ENCODE results near the gene PTPN1.

The PTPN1 gene

DNA sequence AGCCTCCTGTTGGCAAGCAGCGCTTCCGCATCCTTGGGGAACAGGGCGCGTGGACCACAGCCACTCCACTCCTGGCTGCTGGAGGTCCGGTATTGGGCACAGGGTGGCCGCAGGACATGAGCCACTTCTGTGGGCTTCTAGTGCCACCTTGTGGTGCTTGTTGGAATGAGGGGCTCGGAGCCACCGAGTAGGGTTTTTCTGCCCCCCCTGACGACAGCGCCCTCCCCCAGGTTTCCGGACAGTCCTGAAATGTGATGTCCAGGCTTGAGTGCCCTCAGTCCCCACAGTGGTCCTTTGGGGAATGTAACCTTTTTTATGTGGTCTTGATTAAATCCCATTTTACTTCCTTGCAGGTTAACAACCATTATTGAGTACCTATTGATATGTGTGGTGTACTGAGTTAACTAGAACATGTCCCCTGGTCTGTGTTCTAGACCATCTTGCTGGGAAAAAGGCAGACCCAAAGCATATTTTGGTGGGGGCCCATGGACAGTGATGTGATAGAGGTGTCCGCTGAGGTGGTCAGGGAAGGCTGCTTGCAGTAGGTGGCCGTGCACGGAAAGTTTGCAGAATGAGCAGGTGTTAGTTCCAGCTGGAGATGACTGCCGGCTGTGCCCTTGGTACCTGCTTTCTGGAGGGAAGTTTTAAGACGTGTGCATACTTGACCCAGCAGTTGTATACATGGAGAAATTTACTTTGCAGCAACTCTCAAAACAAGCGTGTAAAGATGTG is 70.0 kb downstream of the PTPN1 start:
- peak; percentile 61 for DNase-seq

DNA sequence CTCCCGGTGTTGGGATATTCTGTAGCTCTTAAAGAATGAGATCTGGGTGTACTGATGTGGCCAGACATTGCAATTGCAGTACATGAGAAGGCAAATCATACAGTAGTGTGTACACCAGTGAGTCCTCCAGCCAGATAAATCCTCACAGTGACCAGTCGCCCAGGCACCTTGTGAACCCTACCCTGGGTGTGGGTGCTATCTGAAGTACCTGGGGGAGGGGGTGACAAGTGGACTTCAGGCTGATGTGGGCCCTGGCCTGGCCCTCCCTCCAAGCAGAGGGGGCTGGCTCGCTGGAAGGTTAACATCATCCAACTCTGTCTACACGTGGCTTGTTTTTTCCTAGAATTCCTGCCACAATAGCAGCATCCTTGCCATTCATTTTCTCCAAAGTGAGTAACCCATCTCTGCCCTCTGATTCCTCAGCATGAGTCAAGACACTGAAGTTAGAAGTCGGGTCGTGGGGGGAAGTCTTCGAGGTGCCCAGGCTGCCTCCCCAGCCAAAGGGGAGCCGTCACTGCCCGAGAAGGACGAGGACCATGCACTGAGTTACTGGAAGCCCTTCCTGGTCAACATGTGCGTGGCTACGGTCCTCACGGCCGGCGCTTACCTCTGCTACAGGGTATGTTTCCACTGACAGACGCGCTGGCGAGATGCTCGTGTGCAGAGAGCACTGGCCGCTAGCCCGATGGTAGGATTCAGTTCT is 70.8 kb downstream of the PTPN1 start:
- DNase-seq, result no peak

DNA sequence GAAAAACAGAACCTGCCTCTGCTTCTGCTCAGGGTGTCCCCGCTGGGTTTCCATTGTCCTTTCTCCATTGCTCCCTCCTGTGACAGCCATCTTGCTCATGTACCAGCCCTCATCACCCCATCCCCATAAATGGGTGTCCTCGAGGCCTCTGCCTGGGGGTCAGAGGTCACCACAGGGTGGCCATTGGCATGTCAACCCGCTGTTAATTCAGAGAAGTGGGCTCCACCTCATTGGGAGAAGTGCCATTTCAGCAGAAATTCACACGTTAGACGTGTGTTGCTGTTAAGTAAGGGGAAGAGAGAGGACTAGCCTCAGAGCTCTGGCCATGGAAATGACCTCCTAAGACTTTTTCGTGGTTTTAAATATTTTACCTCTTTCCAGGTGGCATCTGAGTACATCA is 71.9 kb downstream of the PTPN1 start:
- DNase-seq, result no peak

DNA sequence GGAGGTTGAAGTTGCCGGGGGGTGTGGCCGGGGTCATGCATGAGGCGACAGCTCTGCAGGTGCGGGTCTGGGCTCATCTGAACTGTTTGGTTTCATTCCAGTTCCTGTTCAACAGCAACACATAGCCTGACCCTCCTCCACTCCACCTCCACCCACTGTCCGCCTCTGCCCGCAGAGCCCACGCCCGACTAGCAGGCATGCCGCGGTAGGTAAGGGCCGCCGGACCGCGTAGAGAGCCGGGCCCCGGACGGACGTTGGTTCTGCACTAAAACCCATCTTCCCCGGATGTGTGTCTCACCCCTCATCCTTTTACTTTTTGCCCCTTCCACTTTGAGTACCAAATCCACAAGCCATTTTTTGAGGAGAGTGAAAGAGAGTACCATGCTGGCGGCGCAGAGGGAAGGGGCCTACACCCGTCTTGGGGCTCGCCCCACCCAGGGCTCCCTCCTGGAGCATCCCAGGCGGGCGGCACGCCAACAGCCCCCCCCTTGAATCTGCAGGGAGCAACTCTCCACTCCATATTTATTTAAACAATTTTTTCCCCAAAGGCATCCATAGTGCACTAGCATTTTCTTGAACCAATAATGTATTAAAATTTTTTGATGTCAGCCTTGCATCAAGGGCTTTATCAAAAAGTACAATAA is 72.5 kb downstream of the PTPN1 start:
- no peak for DNase-seq

DNA sequence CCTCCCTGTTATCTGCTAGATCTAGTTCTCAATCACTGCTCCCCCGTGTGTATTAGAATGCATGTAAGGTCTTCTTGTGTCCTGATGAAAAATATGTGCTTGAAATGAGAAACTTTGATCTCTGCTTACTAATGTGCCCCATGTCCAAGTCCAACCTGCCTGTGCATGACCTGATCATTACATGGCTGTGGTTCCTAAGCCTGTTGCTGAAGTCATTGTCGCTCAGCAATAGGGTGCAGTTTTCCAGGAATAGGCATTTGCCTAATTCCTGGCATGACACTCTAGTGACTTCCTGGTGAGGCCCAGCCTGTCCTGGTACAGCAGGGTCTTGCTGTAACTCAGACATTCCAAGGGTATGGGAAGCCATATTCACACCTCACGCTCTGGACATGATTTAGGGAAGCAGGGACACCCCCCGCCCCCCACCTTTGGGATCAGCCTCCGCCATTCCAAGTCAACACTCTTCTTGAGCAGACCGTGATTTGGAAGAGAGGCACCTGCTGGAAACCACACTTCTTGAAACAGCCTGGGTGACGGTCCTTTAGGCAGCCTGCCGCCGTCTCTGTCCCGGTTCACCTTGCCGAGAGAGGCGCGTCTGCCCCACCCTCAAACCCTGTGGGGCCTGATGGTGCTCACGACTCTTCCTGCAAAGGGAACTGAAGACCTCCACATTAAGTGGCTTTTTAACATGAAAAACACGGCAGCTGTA is 73.4 kb downstream of the PTPN1 start:
- DNase-seq, result no peak

DNA sequence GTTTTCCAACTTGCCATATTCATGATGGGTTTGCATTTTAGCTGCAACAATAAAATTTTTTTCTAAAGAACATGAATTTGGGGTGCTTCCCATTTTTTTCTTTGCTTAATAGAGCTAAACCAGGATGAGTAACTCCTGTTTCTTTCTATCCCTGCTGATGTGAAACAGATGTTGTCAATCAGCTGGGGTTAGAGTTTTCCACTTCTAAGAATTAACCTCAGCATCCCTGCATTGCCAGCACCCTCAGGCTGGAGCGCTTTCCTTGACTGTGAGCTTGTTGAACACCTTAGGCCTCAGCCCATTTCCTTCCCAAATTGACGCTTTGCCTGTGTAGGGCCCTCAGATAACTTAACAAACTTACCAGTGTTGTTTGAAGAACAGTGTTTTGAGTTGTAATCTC is 74.5 kb downstream of the PTPN1 start:
- no peak for DNase-seq

DNA sequence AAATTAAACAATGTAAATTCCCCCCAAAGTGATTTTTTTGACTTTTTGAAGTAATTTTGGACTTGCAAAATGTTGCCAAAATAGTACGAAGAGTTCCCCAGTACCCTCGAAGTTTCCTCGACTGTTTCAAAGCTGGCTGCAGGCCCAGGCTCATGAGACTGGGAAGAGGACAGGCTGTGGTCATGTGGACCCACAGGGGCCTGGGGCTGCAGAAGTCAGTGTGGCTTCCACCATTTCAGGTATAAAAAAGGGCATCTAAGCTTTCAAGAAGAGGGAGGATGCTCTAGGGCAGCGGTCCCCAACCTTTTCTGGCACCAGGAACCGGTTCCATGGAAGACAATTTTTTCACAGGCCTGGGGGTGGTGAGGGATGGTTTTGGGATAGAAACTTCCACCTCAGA is 75.0 kb downstream of the PTPN1 start:
- no peak for DNase-seq

DNA sequence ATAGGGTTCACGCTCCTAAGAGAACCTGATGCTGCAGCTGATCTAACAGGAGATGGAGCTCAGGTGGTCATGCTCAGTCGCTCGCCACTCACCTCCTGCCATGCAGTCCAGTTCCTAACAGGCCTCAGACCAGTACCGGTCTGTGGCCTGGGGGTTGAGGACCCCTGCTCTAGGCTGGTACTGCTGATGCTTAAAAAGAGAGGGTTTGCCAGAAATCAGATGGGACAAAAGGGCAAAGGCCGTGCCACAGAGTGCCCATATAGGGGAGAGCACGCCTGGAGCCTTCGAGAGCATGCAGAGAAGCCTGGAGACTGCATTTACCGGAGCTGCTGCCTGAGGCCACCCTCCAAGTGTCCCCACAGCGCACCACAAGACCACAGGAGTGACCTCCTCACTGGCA is 75.5 kb downstream of the PTPN1 start:
- DNase-seq, result no peak

DNA sequence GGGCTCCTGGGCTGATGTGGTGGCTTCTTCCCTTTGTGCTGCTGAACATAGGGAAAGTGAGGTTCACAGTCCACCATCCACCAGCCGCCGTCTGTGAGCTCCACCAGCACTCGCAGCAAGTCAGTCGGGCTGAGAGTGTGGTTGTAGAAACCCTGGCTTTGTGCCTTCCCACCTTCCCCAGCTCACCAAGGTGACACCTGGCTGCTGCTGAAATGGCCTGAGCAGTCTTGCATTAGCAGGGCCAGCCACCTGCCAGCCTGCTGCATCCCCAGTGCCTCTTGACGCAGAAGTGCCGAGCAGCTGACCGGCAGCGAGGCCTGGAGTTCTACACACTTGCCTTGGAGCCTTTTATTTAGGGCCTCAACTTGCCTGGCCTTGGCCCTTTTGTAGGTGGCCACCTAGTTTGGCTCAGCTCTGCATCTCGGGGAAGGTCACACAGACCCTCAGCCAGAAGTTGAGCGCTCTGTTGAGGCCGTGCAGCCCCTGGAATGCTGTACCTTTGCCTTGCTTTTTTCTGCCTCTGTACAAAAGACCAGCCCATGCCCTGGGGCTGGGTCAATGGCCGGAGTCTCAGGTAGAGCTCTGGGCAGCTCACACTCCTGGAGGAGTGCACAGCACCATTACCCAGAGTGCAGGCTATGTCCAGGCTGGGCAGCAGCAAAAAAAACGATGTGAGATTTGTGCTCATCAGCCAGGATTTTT is 76.5 kb downstream of the PTPN1 start:
- no peak for DNase-seq

DNA sequence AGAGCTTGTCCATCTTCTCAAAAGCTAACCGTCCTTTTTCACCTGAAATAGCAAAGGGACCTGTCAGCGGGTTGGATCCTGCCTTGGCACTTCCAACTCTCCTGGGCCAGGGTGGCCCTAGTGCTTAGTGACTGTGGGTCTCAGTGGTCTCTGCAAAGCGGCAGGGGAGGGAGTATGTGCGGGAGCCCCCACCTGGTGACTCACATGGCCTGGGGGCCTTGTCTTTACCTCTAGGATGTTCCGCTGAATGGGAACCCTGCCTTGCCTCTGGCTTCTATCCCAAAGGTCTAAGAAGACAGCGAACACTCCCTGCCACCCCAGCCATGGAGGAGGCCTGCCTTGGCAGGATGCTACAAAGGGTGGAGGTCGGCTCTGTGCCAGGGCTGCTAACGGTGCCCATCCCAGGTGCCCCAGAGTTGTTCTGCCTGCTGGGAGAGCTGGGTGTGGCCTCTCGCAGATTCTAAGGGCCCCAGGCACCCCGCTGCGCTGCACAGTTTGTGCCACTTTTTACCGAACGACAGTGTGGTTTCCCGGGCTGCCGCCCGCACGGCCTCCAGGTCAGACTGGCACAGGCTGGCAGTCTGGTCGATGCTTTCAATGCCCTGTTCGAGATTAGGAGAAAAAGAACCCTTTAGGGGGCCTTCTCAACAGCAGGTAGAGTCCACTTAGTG is 77.2 kb downstream of the PTPN1 start:
- no peak for DNase-seq

DNA sequence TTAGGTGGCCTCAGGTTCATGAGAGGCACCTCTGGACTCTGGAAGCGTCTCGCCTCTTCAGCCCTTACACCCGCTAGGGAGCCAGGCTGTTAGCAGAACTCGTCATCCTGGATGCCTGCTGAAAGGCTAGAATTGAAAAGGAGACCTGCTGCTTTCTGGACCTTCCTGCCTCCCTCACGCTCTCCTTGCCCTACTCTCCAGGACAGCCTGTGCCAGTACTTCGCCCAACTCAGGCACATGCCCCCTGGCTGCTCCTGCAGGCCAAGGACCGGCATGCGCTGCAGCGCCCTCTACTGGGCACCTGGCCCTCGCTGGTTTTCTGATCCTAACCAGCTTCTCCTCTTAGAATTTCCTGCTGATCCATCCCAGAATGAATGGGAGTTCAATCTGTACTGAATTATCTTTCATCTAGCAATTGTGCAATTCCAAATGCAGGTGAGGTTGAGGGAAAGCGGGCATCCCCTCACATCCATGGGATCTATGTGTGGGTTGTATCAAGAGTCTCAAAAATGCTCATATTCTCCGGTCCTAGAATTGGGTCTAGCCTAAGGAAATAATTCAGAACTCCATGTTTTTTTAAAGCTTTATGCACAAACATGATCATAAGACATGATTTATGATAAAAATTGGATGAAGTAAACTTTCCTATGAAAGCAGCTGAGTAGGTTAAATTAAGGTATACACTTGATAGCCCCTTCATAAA is 78.0 kb downstream of the PTPN1 start:
- DNase-seq, result no peak

DNA sequence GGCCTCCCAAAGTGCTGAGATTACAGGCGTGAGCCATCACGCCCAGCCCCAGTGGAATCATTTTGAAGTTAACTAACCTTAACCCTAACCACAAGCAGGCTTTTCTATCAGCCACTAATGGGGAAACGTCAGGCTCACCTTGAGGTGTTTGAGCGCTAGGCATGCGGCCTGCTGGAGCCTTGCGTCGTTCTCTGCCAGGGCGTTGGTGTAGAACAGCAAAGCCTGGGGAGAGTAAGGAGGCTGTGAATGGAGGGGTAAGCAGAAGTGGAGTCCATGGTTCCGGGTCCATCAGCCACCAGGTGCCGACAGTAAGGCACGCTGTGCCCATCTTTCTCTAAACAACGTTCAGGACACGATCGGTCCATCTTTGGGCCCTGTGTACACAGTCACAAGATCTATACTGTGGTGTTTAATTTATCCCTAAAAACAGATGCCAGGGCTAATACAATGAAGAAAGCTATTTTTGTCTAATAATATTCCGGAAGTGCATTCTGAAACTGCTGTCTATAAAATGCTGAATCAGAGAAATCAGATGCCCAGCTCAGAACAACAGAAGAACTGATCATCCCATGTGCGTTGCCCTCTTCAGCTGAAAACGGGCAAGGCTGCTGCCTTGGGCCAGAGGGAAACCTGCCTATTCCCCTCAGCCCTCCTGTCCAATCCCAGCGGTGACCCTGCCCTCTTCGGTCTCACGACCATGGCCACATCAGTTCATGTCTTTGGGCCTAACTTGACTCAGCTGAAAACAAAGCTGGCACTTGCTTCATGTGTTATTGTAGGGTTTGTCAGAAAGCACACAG is 79.6 kb downstream of the PTPN1 start:
- DNase-seq, result no peak

DNA sequence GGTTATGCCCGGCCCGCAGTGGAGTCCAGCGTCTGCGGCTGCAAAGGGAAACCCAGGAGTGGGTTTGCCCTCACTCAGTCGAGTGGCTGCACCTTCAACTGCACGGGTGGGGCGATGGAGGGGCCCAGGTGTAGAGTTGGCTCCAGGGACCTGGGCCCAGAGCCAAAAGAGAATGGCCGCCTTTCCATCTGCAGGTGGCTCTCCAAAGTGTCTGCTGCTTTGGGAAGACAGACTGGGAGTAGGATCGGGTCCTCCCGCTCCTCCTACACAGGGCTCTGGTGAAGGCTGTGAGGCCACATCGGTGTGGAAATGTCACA is 80.1 kb downstream of the PTPN1 start:
- no peak for DNase-seq

DNA sequence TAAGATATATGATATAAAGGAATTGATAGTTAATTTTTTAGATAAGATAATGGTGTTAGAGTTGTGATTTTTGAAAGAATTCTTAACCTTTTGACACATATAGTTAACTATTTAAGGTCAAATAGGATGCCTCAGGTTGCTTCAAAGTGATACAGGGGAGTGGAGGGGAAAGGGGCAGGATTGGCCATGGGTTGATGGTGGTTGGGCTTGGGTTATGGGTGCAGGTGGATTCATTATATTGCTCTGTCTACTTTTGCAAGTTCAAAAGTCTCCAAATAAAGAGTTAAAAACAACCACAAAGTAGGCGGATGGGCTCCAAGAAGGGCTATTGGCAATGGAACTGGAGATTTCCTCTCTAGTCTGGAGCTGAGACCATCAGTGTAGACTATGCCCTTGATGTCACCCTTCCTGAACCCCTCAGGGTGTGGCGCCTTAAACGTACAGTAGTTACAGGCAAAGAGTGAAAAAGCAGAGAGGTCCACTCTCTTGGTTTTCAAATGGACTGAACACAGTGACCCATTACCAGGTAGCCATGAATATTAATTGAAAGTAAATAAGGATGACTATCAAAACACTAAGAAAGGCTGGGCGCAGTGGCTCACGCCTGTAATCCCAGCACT is 81.2 kb downstream of the PTPN1 start:
- no peak for DNase-seq

DNA sequence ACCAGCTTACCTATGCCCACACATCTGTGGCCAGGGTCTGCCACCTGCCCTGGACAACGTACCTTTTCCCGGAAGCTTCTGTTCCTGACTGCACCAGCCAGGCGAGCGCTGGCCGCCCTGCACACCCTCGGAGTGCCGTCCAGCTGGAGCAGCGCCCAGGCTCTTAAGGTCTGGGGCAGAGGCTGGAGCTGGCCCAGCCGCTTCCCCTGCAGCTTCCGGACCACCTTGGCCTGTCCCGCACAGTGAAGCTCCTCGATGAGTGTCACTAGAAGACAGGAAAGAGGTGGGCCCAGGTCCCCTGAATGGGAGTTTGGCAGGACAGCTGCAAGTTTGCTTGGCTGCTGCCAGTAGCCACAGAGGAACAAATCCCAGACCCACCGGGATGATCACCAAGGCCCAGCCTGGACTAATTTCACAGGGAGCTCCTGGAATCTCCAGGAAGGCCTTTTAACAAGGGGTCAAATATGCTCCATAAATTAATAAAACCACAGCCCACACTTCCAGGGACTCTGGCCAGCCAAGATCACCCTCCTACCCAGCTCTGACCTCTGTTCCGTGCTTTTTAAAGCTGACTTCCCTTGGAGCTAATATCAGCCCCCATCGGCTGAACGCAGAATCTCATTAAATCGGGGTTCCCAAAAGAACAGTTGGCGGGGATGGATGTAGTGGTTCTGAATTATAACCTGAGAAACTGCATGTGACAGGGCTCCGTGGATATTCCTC is 82.3 kb downstream of the PTPN1 start:
- no peak for DNase-seq

DNA sequence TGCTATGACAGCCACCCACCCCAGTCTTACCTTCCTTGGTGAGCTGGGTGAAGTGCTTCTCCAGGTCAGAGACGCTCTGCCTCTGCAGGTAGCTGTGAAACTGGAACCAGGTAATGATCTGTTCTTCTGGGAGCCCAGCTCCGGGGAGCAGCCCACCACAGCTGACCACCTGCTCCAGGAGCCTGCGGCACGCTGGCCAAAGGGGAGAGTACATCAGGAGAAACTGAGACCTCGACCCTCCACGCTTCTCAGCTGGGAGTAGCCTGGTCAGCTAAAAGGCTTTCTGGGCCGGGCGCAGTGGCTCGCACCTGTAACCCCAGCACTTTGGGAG is 82.8 kb downstream of the PTPN1 start:
- DNase-seq, result no peak

DNA sequence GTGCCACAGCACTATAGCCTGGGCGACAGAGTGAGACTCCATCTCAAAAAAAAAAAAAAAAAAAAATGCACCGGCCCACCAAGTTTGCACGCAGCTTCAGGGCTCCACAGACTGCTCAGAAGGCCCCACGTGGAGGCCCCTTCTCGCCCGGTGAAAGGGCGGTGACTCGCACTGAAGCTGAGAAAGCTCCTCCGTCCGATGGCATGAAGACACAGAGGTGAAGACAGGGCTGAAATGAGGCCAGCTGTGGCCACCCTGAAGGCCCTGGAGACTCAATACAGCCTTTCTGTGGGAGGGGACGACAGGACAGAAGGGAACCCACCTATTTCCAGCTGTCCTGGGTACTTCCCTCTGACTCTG is 84.0 kb downstream of the PTPN1 start:
- DNase-seq, result no peak

DNA sequence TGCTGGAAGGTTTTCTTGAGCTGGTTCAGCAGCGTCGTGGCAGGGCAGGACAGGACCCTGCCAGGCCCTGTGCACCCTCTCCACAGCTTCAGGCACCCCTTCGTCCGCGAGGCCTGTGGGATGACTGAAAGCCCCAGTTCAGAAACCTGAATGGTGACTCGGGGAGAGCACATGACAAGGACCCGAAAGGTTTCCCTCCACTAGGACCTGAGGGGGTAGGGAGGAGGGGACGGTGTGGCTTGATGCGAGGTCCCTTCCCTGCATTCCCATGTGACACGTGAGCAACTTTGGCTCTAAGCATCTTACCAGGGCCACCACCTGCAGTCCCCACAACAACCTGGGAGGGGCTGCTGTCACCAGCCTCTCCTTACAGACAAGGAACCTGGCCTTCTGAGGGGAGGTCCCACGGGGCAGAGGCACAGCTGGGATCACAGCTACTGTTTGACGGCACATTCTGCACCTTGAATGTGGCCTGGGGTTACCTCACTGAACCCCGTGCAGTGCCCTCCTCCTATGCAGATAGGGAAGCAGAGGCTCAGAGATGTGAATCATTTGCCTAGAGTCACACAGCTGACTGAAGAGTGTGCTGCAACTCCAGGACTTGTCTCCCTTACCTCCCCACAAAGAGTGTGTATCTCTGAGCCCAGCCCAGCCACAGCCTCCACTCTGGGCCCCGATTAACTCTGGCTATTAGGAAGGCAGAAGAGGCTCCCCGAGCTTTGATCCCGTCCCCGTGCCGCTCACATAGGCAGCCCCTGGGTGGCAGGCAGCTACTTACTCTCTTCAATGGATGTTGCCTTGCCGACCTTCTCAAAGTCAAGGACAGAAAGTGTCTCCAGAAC is 84.6 kb downstream of the PTPN1 start:
- no peak for DNase-seq

DNA sequence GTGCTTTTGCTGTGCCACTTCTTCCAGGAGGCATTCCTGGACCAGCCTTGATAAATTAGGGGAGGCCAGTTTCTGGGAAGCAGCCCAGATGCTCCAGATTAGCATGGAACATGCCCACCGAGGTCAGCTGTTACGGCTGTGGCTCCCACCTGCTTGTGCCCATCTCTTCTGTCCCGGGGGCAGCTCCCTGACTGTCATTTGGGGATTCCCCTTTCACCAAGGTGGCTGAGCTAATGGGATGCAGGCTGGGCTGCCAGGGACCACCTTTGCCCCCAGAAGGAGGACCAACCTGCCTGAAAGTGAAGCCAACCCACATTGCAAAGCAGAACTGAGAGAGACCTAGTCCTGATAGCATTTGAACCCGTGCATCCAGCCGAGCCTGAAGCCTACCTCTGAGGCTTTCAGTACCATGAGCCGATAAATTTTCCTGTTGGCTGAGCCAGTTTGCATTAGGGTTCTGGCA is 85.3 kb downstream of the PTPN1 start:
- DNase-seq, result no peak

Data from left hindlimb (tissue), 1 donor.